Measurements from ENCODE around the gene UBE2V1. TPM values are rescaled to one million over a fixed set of nuclear protein-coding genes. Genes with fewer than 3 reads are reported as not detected.

Gene UBE2V1
- total and polyA plus RNA-seq, 2 experiments from 2014 or later, result 64.0 to 112 TPM

DNA sequence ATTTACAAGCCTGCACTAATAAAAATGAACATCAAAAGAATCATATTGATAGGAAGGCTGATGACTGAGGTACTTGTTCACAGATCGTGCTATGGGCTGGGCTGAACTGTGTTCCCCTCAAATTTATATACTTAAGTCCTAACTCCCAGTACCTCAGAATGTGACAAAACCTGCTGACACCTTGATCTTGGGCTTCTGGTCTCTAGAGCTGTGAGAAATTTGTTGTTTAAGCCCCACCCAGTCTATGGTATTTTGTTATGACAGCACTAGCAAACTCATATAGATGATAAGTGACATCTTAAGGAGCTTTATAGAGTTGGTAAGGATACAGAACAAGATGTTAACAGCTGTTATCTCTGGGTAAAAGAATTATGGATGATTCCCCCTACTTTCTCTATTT, 13.8 kb downstream of the UBE2V1 start:
- H3K36me3 ChIP-seq (replicated peaks; ENCODE audit: insufficient read depth, low read depth), result no peaks in the 10 kb centered on the region
- WGBS (ENCODE audit: low lambda C conversion rate, missing lambda C conversion rate), result 79% methylated on average over 1 of the region's 1 CpG
- H3K4me1 ChIP-seq (ENCODE audit: insufficient read depth), result peaks cover 34% of the 10 kb centered on the region
- DNase-seq (ENCODE audit: low spot score), result no peak
- no peaks in the 10 kb centered on the region for H3K9me3 ChIP-seq (ENCODE audit: low read depth)
- H3K27me3 ChIP-seq, result no peaks in the 10 kb centered on the region
- no peak for TF ChIP-seq EZH2phosphoT487 (IDR thresholded peaks at IDR 0.05; ENCODE audit: low read depth, severe bottlenecking, unreplicated experiment)
- TF ChIP-seq, protein P1, sequence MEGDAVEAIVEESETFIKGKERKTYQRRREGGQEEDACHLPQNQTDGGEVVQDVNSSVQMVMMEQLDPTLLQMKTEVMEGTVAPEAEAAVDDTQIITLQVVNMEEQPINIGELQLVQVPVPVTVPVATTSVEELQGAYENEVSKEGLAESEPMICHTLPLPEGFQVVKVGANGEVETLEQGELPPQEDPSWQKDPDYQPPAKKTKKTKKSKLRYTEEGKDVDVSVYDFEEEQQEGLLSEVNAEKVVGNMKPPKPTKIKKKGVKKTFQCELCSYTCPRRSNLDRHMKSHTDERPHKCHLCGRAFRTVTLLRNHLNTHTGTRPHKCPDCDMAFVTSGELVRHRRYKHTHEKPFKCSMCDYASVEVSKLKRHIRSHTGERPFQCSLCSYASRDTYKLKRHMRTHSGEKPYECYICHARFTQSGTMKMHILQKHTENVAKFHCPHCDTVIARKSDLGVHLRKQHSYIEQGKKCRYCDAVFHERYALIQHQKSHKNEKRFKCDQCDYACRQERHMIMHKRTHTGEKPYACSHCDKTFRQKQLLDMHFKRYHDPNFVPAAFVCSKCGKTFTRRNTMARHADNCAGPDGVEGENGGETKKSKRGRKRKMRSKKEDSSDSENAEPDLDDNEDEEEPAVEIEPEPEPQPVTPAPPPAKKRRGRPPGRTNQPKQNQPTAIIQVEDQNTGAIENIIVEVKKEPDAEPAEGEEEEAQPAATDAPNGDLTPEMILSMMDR (IDR thresholded peaks at IDR 0.05; ENCODE audit: poor library complexity), result no peak
- no peak for TF ChIP-seq EZH2 (IDR thresholded peaks at IDR 0.05; ENCODE audit: borderline replicate concordance)
- H3K4me3 ChIP-seq, result no peak overlapping the region
- peak overlapping the region; percentile 34 for H3K27ac ChIP-seq
- no peak overlapping the region for H2AFZ ChIP-seq
- peak overlapping the region; percentile 7 for H3K4me2 ChIP-seq
- H3K79me2 ChIP-seq, result peaks cover 100% of the 10 kb centered on the region
- H3K9me2 ChIP-seq (replicated peaks; ENCODE audit: insufficient read depth), result no peaks in the 10 kb centered on the region
- peaks cover 71% of the 10 kb centered on the region for H4K20me1 ChIP-seq (ENCODE audit: insufficient read depth, poor library complexity, severe bottlenecking)

DNA sequence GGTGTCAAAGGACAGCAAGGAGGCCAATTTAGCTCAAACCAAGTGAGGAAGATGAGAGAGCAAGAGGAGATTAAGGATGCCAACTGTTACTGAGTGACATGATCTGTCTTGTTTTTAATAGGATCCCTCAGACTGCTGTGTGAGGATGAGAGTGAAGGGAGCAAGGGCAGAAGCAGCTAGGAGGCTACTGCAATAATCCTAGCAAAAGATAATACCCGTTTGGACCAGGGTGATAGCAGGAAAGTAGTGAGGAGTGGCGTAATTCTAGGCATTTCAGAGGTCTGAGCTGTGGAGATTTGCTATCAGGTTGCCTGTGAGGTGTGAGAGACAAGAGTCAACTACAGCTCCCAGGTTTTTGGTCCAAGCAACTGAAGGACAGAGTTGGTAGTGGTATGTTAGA, 14.7 kb downstream of the UBE2V1 start:
- H4K20me1 ChIP-seq (ENCODE audit: insufficient read depth, poor library complexity, severe bottlenecking), result peaks cover 68% of the 10 kb centered on the region
- DNase-seq (ENCODE audit: low spot score), result no peak
- H3K27me3 ChIP-seq, result no peaks in the 10 kb centered on the region
- no peak overlapping the region for H3K27ac ChIP-seq
- 49% methylated on average over 2 of the region's 2 CpGs for WGBS (ENCODE audit: low lambda C conversion rate, missing lambda C conversion rate)
- no peaks in the 10 kb centered on the region for H3K36me3 ChIP-seq (replicated peaks; ENCODE audit: insufficient read depth, low read depth)
- H3K9me3 ChIP-seq (ENCODE audit: low read depth), result no peaks in the 10 kb centered on the region
- no peak overlapping the region for H3K4me3 ChIP-seq
- no peak overlapping the region for H3K4me2 ChIP-seq
- H3K9me2 ChIP-seq (replicated peaks; ENCODE audit: insufficient read depth), result no peaks in the 10 kb centered on the region
- peaks cover 31% of the 10 kb centered on the region for H3K4me1 ChIP-seq (ENCODE audit: insufficient read depth)
- H3K79me2 ChIP-seq, result peaks cover 98% of the 10 kb centered on the region
- TF ChIP-seq EZH2 (IDR thresholded peaks at IDR 0.05; ENCODE audit: borderline replicate concordance) (no peak), EZH2phosphoT487 (IDR thresholded peaks at IDR 0.05; ENCODE audit: low read depth, severe bottlenecking, unreplicated experiment) (no peak)
- TF ChIP-seq, protein P1 (IDR thresholded peaks at IDR 0.05; ENCODE audit: poor library complexity), result no peak
- no peak overlapping the region for H2AFZ ChIP-seq

DNA sequence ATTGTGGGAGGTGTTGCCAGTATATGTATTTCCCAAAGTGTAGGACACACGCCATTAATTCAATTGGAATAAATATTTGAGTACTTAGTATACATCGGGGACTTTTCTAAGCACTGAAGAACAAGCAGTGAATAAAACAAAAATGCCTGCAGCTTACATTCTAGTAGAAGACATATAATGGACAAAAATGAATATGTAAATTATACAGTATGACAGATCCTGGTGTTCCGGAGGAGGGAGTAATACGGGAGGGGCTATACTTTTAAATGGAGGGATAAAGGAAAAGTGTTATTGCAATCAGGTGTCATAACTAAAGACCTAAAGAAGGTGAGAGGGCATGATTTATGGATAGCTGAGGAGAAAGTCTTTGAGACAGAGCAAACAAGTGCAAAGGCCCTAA, 15.1 kb downstream of the UBE2V1 start:
- H3K4me1 ChIP-seq (ENCODE audit: insufficient read depth), result peaks cover 30% of the 10 kb centered on the region
- peaks cover 64% of the 10 kb centered on the region for H4K20me1 ChIP-seq (ENCODE audit: insufficient read depth, poor library complexity, severe bottlenecking)
- no peaks in the 10 kb centered on the region for H3K9me3 ChIP-seq (ENCODE audit: low read depth)
- TF ChIP-seq EZH2 (IDR thresholded peaks at IDR 0.05; ENCODE audit: borderline replicate concordance), result no peak
- no peak for TF ChIP-seq EZH2phosphoT487 (IDR thresholded peaks at IDR 0.05; ENCODE audit: low read depth, severe bottlenecking, unreplicated experiment)
- TF ChIP-seq, protein P1 (IDR thresholded peaks at IDR 0.05; ENCODE audit: poor library complexity), result no peak
- 92% methylated on average over 4 of the region's 4 CpGs for WGBS (ENCODE audit: low lambda C conversion rate, missing lambda C conversion rate)
- no peaks in the 10 kb centered on the region for H3K9me2 ChIP-seq (replicated peaks; ENCODE audit: insufficient read depth)
- no peak overlapping the region for H3K27ac ChIP-seq
- no peak for DNase-seq (ENCODE audit: low spot score)
- H3K27me3 ChIP-seq, result no peaks in the 10 kb centered on the region
- H3K4me3 ChIP-seq, result no peak overlapping the region
- H3K4me2 ChIP-seq, result no peak overlapping the region
- H2AFZ ChIP-seq, result no peak overlapping the region
- no peaks in the 10 kb centered on the region for H3K36me3 ChIP-seq (replicated peaks; ENCODE audit: insufficient read depth, low read depth)
- peaks cover 98% of the 10 kb centered on the region for H3K79me2 ChIP-seq

DNA sequence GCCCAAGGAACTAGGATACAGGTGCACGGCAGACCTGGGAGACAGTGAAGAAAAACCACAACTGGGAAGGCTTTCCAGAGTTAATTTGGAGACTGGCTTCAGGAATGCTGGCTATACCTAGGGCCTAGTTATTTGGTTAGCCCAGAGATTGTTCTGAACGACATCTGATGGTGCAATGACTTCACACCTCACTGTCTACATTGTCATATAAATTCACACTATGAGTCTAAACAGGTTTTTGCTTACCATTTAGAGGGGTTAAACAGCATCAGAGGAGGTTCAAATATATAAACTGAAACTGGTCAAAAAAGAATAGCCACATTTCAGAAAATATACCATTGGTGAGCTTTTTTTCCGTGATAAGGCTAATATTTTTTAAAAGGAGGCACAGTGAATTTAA, 16.7 kb downstream of the UBE2V1 start:
- H3K36me3 ChIP-seq (replicated peaks; ENCODE audit: insufficient read depth, low read depth), result no peaks in the 10 kb centered on the region
- no peaks in the 10 kb centered on the region for H3K9me2 ChIP-seq (replicated peaks; ENCODE audit: insufficient read depth)
- TF ChIP-seq, protein P1 (IDR thresholded peaks at IDR 0.05; ENCODE audit: poor library complexity), result no peak
- TF ChIP-seq EZH2phosphoT487 (IDR thresholded peaks at IDR 0.05; ENCODE audit: low read depth, severe bottlenecking, unreplicated experiment), result no peak
- no peak for TF ChIP-seq EZH2 (IDR thresholded peaks at IDR 0.05; ENCODE audit: borderline replicate concordance)
- WGBS (ENCODE audit: low lambda C conversion rate, missing lambda C conversion rate), result 90% methylated on average over 3 of the region's 3 CpGs
- H4K20me1 ChIP-seq (ENCODE audit: insufficient read depth, poor library complexity, severe bottlenecking), result peaks cover 48% of the 10 kb centered on the region
- H3K4me1 ChIP-seq (ENCODE audit: insufficient read depth), result peaks cover 28% of the 10 kb centered on the region
- peaks cover 98% of the 10 kb centered on the region for H3K79me2 ChIP-seq
- H3K4me2 ChIP-seq, result no peak overlapping the region
- H3K27ac ChIP-seq, result peak overlapping the region; percentile 56
- no peak for DNase-seq (ENCODE audit: low spot score)
- no peaks in the 10 kb centered on the region for H3K27me3 ChIP-seq
- H3K4me3 ChIP-seq, result no peak overlapping the region
- H2AFZ ChIP-seq, result no peak overlapping the region
- H3K9me3 ChIP-seq (ENCODE audit: low read depth), result no peaks in the 10 kb centered on the region
